Activated CD4-positive, CD25-positive, alpha-beta regulatory T cell treated with anti-CD3 and anti-CD28 coated beads, Interleukin-2, amount 50 U/mL, for 24 hours (primary cell): ENCODE data around the gene RANGAP1.

Source experiments
- ATAC-seq, 2 donors: fragments of 150-1000 bp; cut with Tn5 transposase; one replicate each; pipeline ENCODE4 v1.10.0; 2021; ENCODE audit warnings: mild to moderate bottlenecking in 1 of 2, moderate library complexity in 1 of 2

RANGAP1 gene

GRCh38 chr22:41256254-41257253 is 29.4 kb downstream of the RANGAP1 start:
- ATAC-seq, result no peak

GRCh38 chr22:41254230-41254629 is 31.8 kb downstream of the RANGAP1 start:
- no peak for ATAC-seq

- no peak for ATAC-seq
Observed at GRCh38 chr22:41252365-41252764, 33.6 kb downstream of the RANGAP1 start.

- no peak for ATAC-seq
Observed at GRCh38 chr22:41250127-41250526, 35.9 kb downstream of the RANGAP1 start.

- no peak for ATAC-seq
Observed at GRCh38 chr22:41249442-41249841, 36.5 kb downstream of the RANGAP1 start.

- no peak for ATAC-seq
Observed at GRCh38 chr22:41248758-41249157, 37.2 kb downstream of the RANGAP1 start.

- no peak for ATAC-seq
Observed at GRCh38 chr22:41248314-41248713, 37.7 kb downstream of the RANGAP1 start.

GRCh38 chr22:41247703-41248102 is 38.3 kb downstream of the RANGAP1 start:
- ATAC-seq, result no peak

- ATAC-seq, result no peak
Observed at GRCh38 chr22:41245917-41246499, 40.0 kb downstream of the RANGAP1 start.

GRCh38 chr22:41243361-41243760 is 42.6 kb downstream of the RANGAP1 start:
- ATAC-seq, result no peak

GRCh38 chr22:41242396-41243117 is 43.4 kb downstream of the RANGAP1 start:
- ATAC-seq, result no peak

GRCh38 chr22:41241133-41241676 is 44.8 kb downstream of the RANGAP1 start:
- no peak for ATAC-seq

- no peak for ATAC-seq
Observed at GRCh38 chr22:41240377-41241132, 45.4 kb downstream of the RANGAP1 start, which contains the start of gene CHADL. CHADL (minus strand) TSS chr22:41240931; CDS start chr22:41240881, 50 bp downstream.

- no peak for ATAC-seq
Observed at GRCh38 chr22:41239443-41240128, 46.4 kb downstream of the RANGAP1 start.

GRCh38 chr22:41238570-41239442 is 47.2 kb downstream of the RANGAP1 start:
- ATAC-seq, result no peak

GRCh38 chr22:41237707-41238569 is 48.0 kb downstream of the RANGAP1 start:
- ATAC-seq, result peak; percentile 87 to 91

- no peak for ATAC-seq
Observed at GRCh38 chr22:41237036-41237706, 48.8 kb downstream of the RANGAP1 start.

GRCh38 chr22:41234815-41235695 is 50.9 kb downstream of the RANGAP1 start:
- no peak for ATAC-seq
